ENCODE measurements around the gene GPR171. TPM values are rescaled to one million over a fixed set of nuclear protein-coding genes. Genes with fewer than 3 reads are reported as not detected.

Gene GPR171
- total RNA-seq, 2 experiments from 2014 or later, result 9.7 to 16.7 TPM

- intact Hi-C loops (cut with DNase I, micrococcal nuclease), result loop anchor here in 1 of 2 experiments (5.0 kb wide), 1 partner anchor 757 kb away; no protein-coding TSS in a partner anchor
- no peak for TF ChIP-seq CTCF (IDR thresholded peaks at IDR 0.05)
- POLR2A ChIA-PET, result no interaction called here
- Histone ChIP-seq H3K4me3 (ENCODE audit: low read length) (no peak overlapping the region), H3K27me3 (ENCODE audit: control insufficient read depth in 1 of 2, insufficient read depth in 2 of 2, low read length in 2 of 2) (peaks cover 0 to 3% of the 10 kb centered on the region in 2 experiments), H3K9me3 (ENCODE audit: control insufficient read depth in 1 of 2, insufficient read depth in 1 of 2, low read length in 2 of 2) (no peaks in the 10 kb centered on the region), H3K4me1 (ENCODE audit: insufficient read depth, low read length) (no peaks in the 10 kb centered on the region), H3K36me3 (ENCODE audit: insufficient read depth, low read length) (no peaks in the 10 kb centered on the region), H3K27ac (ENCODE audit: low read depth in 1 of 2, low read length in 2 of 2) (no peak overlapping the region)
- no peaks in the 10 kb centered on the region for H3K9me3 Mint-ChIP-seq
- H3K36me3 Mint-ChIP-seq (ENCODE audit: low read depth), result no peaks in the 10 kb centered on the region
- no peak overlapping the region for H3K4me3 Mint-ChIP-seq
- no peak overlapping the region for H3K27ac Mint-ChIP-seq
- peaks cover 4% of the 10 kb centered on the region for H3K27me3 Mint-ChIP-seq
- CTCF ChIA-PET, result no interaction called here
- no peak for DNase-seq
- H3K4me1 Mint-ChIP-seq (ENCODE audit: low read depth), result no peaks in the 10 kb centered on the region
- ATAC-seq (ENCODE audit: poor library complexity), result no peak
Measured at GRCh38 chr3:151159806-151160205, 43.2 kb downstream of the GPR171 start.

GRCh38 chr3:151156618-151157216 is 46.3 kb downstream of the GPR171 start:
- Histone ChIP-seq H3K4me1 (ENCODE audit: insufficient read depth, low read length) (no peaks in the 10 kb centered on the region), H3K4me3 (ENCODE audit: low read length) (no peak overlapping the region), H3K27ac (ENCODE audit: low read depth in 1 of 2, low read length in 2 of 2) (no peak overlapping the region), H3K36me3 (ENCODE audit: insufficient read depth, low read length) (no peaks in the 10 kb centered on the region), H3K9me3 (ENCODE audit: control insufficient read depth in 1 of 2, insufficient read depth in 1 of 2, low read length in 2 of 2) (no peaks in the 10 kb centered on the region), H3K27me3 (ENCODE audit: control insufficient read depth in 1 of 2, insufficient read depth in 2 of 2, low read length in 2 of 2) (peaks cover 0 to 3% of the 10 kb centered on the region in 2 experiments)
- CTCF ChIA-PET, result interaction anchor here (0.6 to 1.4 kb wide), 7 partner anchors 11 to 126 kb away, joined by 3 to 9 read pairs (median 4); no protein-coding TSS in a partner anchor
- ATAC-seq (ENCODE audit: poor library complexity) (peak; percentile 74), DNase-seq (peak in 5 of 14 experiments; percentile 10 to 76 (median 63))
- H3K9me3 Mint-ChIP-seq, result no peaks in the 10 kb centered on the region
- intact Hi-C loops (cut with DNase I, micrococcal nuclease), result loop anchor here in 1 of 2 experiments (5.0 kb wide), 1 partner anchor 761 kb away; no protein-coding TSS in a partner anchor
- POLR2A ChIA-PET, result no interaction called here
- H3K36me3 Mint-ChIP-seq (ENCODE audit: low read depth), result no peaks in the 10 kb centered on the region
- TF ChIP-seq CTCF (IDR thresholded peaks at IDR 0.05), result peak; percentile 66
- H3K4me3 Mint-ChIP-seq, result no peak overlapping the region
- H3K27ac Mint-ChIP-seq, result no peak overlapping the region
- H3K4me1 Mint-ChIP-seq (ENCODE audit: low read depth), result no peaks in the 10 kb centered on the region
- peaks cover 4% of the 10 kb centered on the region for H3K27me3 Mint-ChIP-seq

GRCh38 chr3:151155409-151156128 is 47.4 kb downstream of the GPR171 start:
- Histone ChIP-seq H3K36me3 (ENCODE audit: insufficient read depth, low read length) (no peaks in the 10 kb centered on the region), H3K4me3 (ENCODE audit: low read length) (no peak overlapping the region), H3K9me3 (ENCODE audit: control insufficient read depth in 1 of 2, insufficient read depth in 1 of 2, low read length in 2 of 2) (no peaks in the 10 kb centered on the region), H3K27ac (ENCODE audit: low read depth in 1 of 2, low read length in 2 of 2) (no peak overlapping the region), H3K27me3 (ENCODE audit: control insufficient read depth in 1 of 2, insufficient read depth in 2 of 2, low read length in 2 of 2) (peaks cover 0 to 3% of the 10 kb centered on the region in 2 experiments), H3K4me1 (ENCODE audit: insufficient read depth, low read length) (no peaks in the 10 kb centered on the region)
- Mint-ChIP-seq H3K9me3 (no peaks in the 10 kb centered on the region), H3K27ac (no peak overlapping the region), H3K4me1 (ENCODE audit: low read depth) (no peaks in the 10 kb centered on the region), H3K27me3 (peaks cover 4% of the 10 kb centered on the region), H3K36me3 (ENCODE audit: low read depth) (no peaks in the 10 kb centered on the region), H3K4me3 (no peak overlapping the region)
- ChIA-PET POLR2A (no interaction called here), CTCF (interaction anchor here (1.3 kb wide), 1 partner anchor 127 kb away, joined by 6 read pairs; no protein-coding TSS in a partner anchor)
- DNase-seq (no peak), ATAC-seq (ENCODE audit: poor library complexity) (no peak)
- intact Hi-C loops (cut with DNase I, micrococcal nuclease), result loop anchor here in 1 of 2 experiments (5.0 kb wide), 1 partner anchor 762 kb away; no protein-coding TSS in a partner anchor
- TF ChIP-seq CTCF (IDR thresholded peaks at IDR 0.05), result no peak

Measured in CD4-positive, alpha-beta T cell (primary cell).